Activated T-cell treated with anti-CD3 and anti-CD28 coated beads for 1 hour (primary cell): ENCODE results near the gene EGFR.

ENCODE experiments used
- DNase-seq: peaks from one replicate; pipeline ENCODE4 v3.0.0-alpha.2; 2020; ENCODE audit warnings: low read depth

Gene EGFR

GRCh38 chr7:55063061-55063460 lies 44.2 kb downstream of the EGFR start:
- DNase-seq = no peak

DNA sequence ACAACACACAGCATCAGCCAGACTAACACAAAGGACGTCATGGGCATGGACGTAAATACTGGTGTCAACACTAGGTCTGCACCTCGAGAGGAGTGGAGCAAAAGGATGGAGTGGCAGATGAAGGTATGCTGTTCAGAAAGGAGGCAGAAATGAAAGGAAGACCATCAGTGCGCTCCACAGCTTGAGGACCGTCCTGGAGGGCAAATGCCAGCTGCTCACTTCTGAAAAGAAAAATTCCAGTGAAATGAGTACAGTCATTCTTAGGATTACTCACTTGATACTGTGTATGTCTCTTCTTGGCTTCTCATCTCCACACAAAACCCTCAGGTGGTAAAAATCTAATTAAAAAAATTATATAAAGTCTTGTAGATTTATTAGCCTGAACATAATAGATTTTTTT lies 44.8 kb downstream of the EGFR start:
- no peak for DNase-seq

DNA sequence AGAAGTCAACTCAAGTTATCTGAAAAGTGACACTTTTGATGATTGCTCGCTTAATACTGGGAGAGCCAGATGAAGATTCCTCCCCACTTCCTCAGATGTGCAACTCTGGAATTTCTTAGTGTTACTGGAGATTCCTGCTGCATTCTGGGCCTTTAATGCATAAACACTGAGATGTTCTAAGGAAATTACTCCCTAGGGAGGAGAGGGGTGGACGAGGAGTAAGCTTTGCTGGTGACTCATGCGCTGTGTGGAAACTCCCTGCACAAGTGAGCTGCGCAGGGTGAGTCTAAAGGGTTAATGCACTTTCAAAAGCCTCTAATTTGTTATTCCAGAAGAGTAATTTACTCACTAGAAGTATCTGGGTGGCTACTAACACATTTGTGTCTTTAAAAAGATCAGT lies 46.3 kb downstream of the EGFR start:
- no peak for DNase-seq

- no peak for DNase-seq
Observed at GRCh38 chr7:55065511-55066229, 46.9 kb downstream of the EGFR start.

DNA sequence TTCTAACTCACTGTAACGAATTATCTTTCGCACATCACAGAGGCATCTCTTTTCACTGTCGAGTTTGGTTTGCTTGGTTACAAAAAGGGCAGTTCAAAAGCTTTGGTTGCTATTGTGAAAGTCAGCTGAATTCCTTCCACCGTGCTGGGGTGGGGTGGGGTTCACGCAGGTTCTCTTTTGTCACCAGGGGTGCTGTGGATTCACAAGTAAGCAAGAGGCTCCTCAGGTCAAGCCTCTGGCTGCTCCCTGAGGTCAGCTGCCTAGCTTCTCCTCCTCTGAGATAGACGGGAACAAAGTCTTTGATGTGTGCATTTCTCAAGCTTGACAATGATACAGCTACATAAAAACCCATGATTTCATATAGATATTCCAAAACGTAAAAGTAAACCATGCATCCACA lies 47.7 kb downstream of the EGFR start:
- DNase-seq = no peak

- no peak for DNase-seq
Observed at GRCh38 chr7:55066938-55067337, 48.1 kb downstream of the EGFR start.

DNA sequence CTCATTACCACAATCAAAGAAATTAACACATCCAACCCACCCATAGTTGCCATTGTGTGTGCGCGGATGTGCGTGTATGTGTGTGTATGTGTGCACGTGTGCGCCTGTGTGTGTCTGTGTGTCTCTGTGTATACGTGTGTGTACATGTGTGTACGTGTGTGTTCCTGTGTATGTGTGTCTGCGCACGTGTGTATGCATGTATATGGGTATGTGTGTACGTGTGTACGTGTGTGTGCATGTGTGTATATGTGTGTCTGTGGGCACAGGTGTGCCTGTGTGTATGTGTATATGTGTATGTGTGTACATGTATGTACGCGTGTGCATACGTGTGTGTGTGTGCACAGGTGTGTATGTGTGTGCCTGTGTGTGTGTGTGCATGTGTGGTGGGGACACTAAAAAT lies 48.9 kb downstream of the EGFR start:
- DNase-seq = no peak

- DNase-seq = no peak
Observed at GRCh38 chr7:55069271-55069792, 50.5 kb downstream of the EGFR start.

GRCh38 chr7:55070271-55070743 lies 51.5 kb downstream of the EGFR start:
- DNase-seq = no peak

- no peak for DNase-seq
Observed at GRCh38 chr7:55070854-55071253, 52.0 kb downstream of the EGFR start.

DNA sequence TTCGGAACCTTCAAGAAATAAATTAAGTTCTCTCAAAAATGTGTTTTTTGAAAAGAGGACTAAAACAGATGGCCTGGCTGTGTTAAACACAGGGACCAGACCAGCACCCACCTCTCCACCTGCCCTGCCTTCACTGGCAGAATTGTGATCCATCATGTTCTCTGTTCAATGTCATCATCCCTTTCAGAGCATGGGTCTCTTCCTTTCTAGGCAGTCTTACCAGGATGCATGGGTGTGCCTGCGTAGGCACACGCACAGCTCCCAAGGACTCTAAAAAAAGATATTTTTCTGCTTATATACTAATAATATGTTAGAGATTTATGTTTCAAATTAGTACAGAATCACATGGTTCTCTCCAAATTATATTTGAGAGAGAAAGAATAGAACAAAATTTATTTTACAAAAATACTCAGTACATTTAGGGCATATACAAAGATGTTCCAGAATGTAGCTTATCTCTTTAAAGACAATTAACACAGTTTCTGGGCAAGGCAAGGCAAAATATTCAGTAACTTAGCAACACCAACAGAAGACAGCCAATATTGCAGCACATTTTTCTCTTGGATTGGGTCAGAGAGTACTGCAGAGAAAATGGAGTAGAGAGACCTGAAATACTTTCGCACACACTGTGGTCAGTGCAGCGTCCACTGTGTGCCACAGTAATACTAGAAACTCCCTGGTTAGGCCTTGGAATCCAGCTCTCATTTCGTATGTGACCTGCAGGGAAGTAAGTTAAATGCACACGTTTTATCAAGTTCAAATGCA lies 52.8 kb downstream of the EGFR start:
- DNase-seq = no peak

GRCh38 chr7:55072251-55072650 lies 53.4 kb downstream of the EGFR start:
- DNase-seq = no peak

- no peak for DNase-seq
Observed at GRCh38 chr7:55073051-55073511, 54.3 kb downstream of the EGFR start.

GRCh38 chr7:55073976-55074528 lies 55.2 kb downstream of the EGFR start:
- peak; percentile 1 for DNase-seq

DNA sequence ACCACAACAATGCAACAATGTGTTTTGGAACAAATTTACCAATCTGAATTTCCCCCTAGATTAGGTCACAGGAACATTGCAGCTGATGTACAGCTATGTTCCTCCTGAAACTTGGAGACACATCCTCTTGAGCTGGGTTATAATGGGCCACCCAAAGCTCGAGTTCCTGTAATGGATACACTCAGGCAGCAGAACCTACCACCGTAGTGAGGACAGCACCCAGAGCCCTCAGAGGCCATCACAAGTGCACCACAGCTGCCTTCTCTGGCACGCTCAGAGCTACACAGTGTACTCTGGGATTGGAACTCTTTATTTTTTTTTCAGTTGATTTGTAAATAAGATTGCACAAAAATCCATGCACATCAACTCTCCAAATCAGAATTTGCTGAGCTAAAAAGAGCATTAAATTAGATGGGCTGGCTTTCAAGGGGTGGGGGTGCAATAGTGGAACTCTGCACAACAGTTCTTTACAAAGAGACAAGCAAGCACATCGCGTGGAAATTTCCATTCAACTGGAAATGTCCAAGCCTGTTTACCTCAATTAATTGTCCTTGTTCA lies 56.7 kb downstream of the EGFR start:
- DNase-seq = no peak

DNA sequence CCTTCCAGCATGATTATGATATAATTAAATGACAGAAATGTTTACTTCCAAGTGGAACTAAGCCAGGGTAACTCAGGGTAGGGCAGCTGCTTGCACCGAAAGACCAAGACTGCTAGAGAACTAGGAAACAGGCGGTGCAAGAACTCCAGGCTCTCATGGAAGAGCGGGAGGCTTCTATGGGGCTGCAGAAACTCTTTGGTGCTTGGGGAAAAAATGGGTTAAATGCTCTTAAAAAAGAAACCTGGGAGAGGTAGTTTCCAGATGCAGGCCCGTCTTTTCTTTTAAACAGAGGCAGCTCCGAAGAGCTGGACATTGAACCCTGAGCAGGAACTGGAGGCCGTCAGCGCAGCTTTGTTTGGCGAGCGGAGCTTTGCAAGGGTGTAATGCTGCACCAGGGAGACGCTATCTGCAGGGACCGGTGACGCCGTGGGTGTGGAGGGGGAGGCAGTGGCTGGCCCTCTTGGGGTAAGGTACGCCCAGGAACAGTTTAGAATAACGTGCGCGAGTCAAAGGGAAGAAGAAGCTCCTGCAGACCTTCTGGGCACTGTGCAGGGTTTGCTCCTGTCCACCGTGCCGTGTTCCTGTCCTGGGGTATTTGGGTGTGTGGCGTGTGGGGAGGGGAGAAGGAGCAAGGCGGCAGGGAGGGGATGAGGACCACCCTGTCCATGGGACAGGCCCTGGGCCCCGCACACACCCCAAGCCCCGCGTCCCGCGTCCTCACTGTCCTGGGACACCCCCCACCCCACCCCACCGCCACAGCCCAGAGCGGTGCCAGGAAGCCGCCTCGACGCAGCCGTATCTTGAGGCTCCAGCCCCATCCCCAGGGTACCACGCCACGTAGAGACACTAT lies 59.0 kb downstream of the EGFR start:
- DNase-seq = no peak

DNA sequence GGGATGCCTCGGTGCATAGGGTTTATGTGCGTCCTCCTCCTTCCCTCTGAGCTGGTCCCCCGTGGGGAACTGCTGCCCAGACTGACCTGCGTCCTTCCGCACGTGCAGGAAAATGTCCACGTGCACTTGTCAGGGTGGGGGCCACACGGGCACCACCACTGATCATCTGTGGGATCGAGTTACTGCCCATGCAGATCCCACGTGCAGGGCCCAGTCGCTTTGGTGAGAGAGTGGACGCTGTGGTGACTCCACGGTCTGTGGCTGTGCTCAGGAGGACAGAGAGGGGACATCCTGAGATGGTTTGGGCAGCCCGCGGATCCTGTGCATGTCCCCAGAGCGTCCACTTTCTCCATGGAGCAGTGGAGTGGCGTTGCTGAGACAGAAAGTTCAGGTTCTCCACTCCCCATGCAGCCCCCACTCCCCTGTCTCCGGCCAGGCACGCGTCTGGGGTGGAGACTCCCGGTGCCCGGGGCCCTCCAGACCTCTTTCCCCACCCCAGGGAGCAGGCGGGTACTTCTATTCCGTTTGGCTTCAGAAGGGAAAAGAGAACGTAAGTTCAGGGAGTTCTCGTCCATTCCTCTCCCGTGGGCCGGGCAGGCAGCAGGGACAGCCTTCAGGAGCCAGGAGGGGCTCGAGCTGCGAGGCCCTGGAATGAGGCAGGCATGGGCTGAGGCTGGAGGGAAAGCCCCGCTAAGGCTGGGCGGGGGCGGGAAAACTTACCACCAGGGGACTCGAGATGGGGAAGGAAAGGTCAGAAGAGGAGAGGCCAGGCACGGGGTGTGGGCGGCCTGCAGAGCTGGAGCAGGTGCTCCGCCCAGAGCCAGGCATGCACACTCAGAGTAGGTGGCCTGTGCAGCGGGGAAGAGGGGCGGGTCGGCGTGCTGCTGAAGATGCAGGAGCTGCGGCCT lies 59.9 kb downstream of the EGFR start:
- no peak for DNase-seq

- DNase-seq = no peak
Observed at GRCh38 chr7:55080000-55080623, 61.3 kb downstream of the EGFR start.

DNA sequence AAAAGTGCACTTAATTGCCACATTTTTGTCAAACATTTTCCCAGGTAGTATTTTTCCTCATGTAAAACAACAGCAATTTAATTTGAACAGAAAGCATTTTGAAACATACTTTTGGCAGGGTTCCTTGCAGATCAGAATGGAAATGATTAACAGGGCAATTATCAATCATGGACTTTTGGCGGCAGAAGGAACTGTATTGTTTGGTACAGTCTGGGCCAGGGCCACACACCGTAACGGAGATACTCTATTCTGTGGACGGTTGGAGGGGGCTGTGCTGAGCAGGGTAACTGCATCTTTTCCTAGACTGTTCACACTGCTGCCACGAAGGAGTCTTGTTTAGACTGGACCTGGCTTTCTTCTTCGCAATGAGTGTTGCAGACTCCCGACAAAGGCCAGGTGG lies 62.3 kb downstream of the EGFR start:
- DNase-seq = no peak
